Neural progenitor cell (in vitro differentiated cells): ENCODE data around the gene PPP1R2. TPM values are rescaled to one million over a fixed set of nuclear protein-coding genes. Genes with fewer than 3 reads are reported as not detected.
A peak's percentile ranks its signal among the peaks of the same experiment; 100 is the strongest.

ENCODE experiments used
- DNase-seq: peaks from one replicate; pipeline ENCODE4 v3.0.0-alpha.2; 2016; ENCODE audit warnings: low spot score
- H2AFZ ChIP-seq: fragments of 200-600 bp; sonication (generic); replicated peaks from 2 replicates; pipeline ENCODE4 v1.6.1; 2016; ENCODE audit warnings: antibody characterized with exemption
- H3F3A ChIP-seq: fragments of 200-600 bp; sonication (generic); 2 replicates; pipeline ENCODE4 v1.6.1; 2016; ENCODE audit warnings: antibody characterized with exemption, low read depth
- H3K27ac ChIP-seq: fragments of 200-600 bp; sonication (generic); 2 replicates; pipeline ENCODE4 v1.5.1; 2016; ENCODE audit warnings: mild to moderate bottlenecking
- H3K27me3 ChIP-seq: fragments of 200-600 bp; sonication (generic); 2 replicates; pipeline ENCODE4 v1.6.1; 2016; ENCODE audit warnings: mild to moderate bottlenecking, moderate library complexity
- H3K36me3 ChIP-seq: fragments of 200-600 bp; sonication (generic); 2 replicates; pipeline ENCODE4 v1.5.1; 2016
- H3K4me1 ChIP-seq: fragments of 200-600 bp; sonication (generic); 2 replicates; pipeline ENCODE4 v1.6.1; 2016; ENCODE audit warnings: mixed run types
- H3K4me2 ChIP-seq: fragments of 200-600 bp; sonication (generic); 2 replicates; pipeline ENCODE4 v1.6.1; 2016
- H3K4me3 ChIP-seq: fragments of 200-600 bp; sonication (generic); 2 replicates; pipeline ENCODE4 v1.5.1; 2016
- H3K79me2 ChIP-seq: fragments of 200-600 bp; sonication (generic); 2 replicates; pipeline ENCODE4 v1.6.1; 2016; ENCODE audit warnings: low read depth
- H3K9ac ChIP-seq: fragments of 200-600 bp; sonication (generic); 2 replicates; pipeline ENCODE4 v1.6.1; 2016
- H3K9me3 ChIP-seq: fragments of 200-600 bp; sonication (generic); 2 replicates; pipeline ENCODE4 v1.5.1; 2016; ENCODE audit warnings: low read depth
- H4K20me1 ChIP-seq: fragments of 200-600 bp; sonication (generic); 2 replicates; pipeline ENCODE4 v1.6.1; 2016; ENCODE audit warnings: low read depth
- H3K27ac Mint-ChIP-seq: 3 replicates; pipeline ENCODE4 v1.8.0; 2021; ENCODE audit warnings: mixed read lengths
- H3K27me3 Mint-ChIP-seq: 2 replicates; pipeline ENCODE4 v1.8.0; 2022; ENCODE audit warnings: low read depth, mild to moderate bottlenecking, inconsistent platforms, moderate library complexity, mixed read lengths; ENCODE audit not compliant: insufficient read depth
- H3K36me3 Mint-ChIP-seq: 3 replicates; pipeline ENCODE4 v1.8.0; 2021; ENCODE audit warnings: mixed read lengths
- H3K4me1 Mint-ChIP-seq: 3 replicates; pipeline ENCODE4 v1.8.0; 2021; ENCODE audit warnings: mixed read lengths
- H3K4me3 Mint-ChIP-seq: 3 replicates; pipeline ENCODE4 v1.8.0; 2021; ENCODE audit warnings: mild to moderate bottlenecking, moderate library complexity, mixed read lengths
- H3K9me3 Mint-ChIP-seq: 3 replicates; pipeline ENCODE4 v1.8.0; 2020; ENCODE audit warnings: mixed read lengths
- CTCF ChIP-seq: fragments of 200-600 bp; sonication (generic); IDR thresholded peaks from 2 replicates; pipeline ENCODE4 v1.5.1; 2017; ENCODE audit warnings: antibody characterized with exemption, mild to moderate bottlenecking
- EZH2 ChIP-seq: fragments of 200-600 bp; sonication (generic); IDR thresholded peaks from 2 replicates; pipeline ENCODE4 v1.6.1; 2017; ENCODE audit warnings: antibody characterized with exemption, mild to moderate bottlenecking, moderate library complexity
- EZH2phosphoT487 ChIP-seq: fragments of 200-600 bp; sonication (generic); IDR thresholded peaks from 2 replicates; pipeline ENCODE4 v1.6.1; 2017; ENCODE audit warnings: antibody characterized with exemption
- total RNA-seq: library from RNA; depleted of rRNA; stranded (reverse); fragments of >200 nt; gene quantifications from 2 replicates; pipeline ENCODE4 v1.2.3, GENCODE V29; 2015; ENCODE audit warnings: low replicate concordance

The PPP1R2 gene
- total RNA-seq, 1 donor from 2014 or later, result 59.2 TPM

- Mint-ChIP-seq H3K9me3 (no peaks in the 10 kb centered on the region), H3K4me1 (no peaks in the 10 kb centered on the region), H3K27me3 (no peaks in the 10 kb centered on the region), H3K4me3 (no peak overlapping the region), H3K36me3 (no peaks in the 10 kb centered on the region), H3K27ac (no peak overlapping the region)
- no peaks in the 10 kb centered on the region for H4K20me1 ChIP-seq
- H3K27me3 ChIP-seq, result no peaks in the 10 kb centered on the region
- DNase-seq, result no peak
- H3K9ac ChIP-seq, result no peak overlapping the region
- H3K79me2 ChIP-seq, result no peaks in the 10 kb centered on the region
- TF ChIP-seq CTCF (no peak), EZH2phosphoT487 (no peak), EZH2 (no peak)
- no peak overlapping the region for H3K27ac ChIP-seq
- H3F3A ChIP-seq, result no peaks in the 10 kb centered on the region
- no peaks in the 10 kb centered on the region for H3K4me1 ChIP-seq
- peak overlapping the region; percentile 55 for H2AFZ ChIP-seq
- no peaks in the 10 kb centered on the region for H3K36me3 ChIP-seq
- no peak overlapping the region for H3K4me2 ChIP-seq
- H3K4me3 ChIP-seq, result no peak overlapping the region
- no peaks in the 10 kb centered on the region for H3K9me3 ChIP-seq
These were observed 22.6 kb upstream of the PPP1R2 start for GRCh38 chr3:195565716-195566115.

- TF ChIP-seq EZH2phosphoT487 (no peak), CTCF (no peak), EZH2 (no peak)
- Mint-ChIP-seq H3K36me3 (no peaks in the 10 kb centered on the region), H3K27ac (no peak overlapping the region)
These were observed 20.2 kb upstream of the PPP1R2 start for GRCh38 chr3:195563317-195563716.

GRCh38 chr3:195559723-195560409 lies 16.7 kb upstream of the PPP1R2 start:
- Histone ChIP-seq H3K4me1 (no peaks in the 10 kb centered on the region), H3K4me3 (no peak overlapping the region), H2AFZ (no peak overlapping the region), H3K79me2 (no peaks in the 10 kb centered on the region), H3K9ac (no peak overlapping the region), H3F3A (peaks cover 3% of the 10 kb centered on the region), H3K4me2 (no peak overlapping the region), H3K36me3 (no peaks in the 10 kb centered on the region), H4K20me1 (no peaks in the 10 kb centered on the region), H3K27ac (no peak overlapping the region), H3K9me3 (no peaks in the 10 kb centered on the region), H3K27me3 (no peaks in the 10 kb centered on the region)
- no peak overlapping the region for H3K27ac Mint-ChIP-seq
- H3K36me3 Mint-ChIP-seq, result no peaks in the 10 kb centered on the region
- no peaks in the 10 kb centered on the region for H3K9me3 Mint-ChIP-seq
- TF ChIP-seq EZH2phosphoT487 (no peak), EZH2 (no peak), CTCF (no peak)
- peaks cover 3% of the 10 kb centered on the region for H3K4me1 Mint-ChIP-seq
- H3K27me3 Mint-ChIP-seq, result peaks cover 3% of the 10 kb centered on the region
- H3K4me3 Mint-ChIP-seq, result no peak overlapping the region
- no peak for DNase-seq

More at GRCh38 chr3:195563317-195563716, 20.2 kb upstream of the PPP1R2 start:
- no peak overlapping the region for H3K4me3 Mint-ChIP-seq
- H3K4me1 Mint-ChIP-seq, result peaks cover 3% of the 10 kb centered on the region
- no peak overlapping the region for H2AFZ ChIP-seq
- H3K9ac ChIP-seq, result no peak overlapping the region
- no peak overlapping the region for H3K4me3 ChIP-seq
- H3K79me2 ChIP-seq, result no peaks in the 10 kb centered on the region
- H3K27me3 Mint-ChIP-seq, result no peaks in the 10 kb centered on the region
- H3K36me3 ChIP-seq, result no peaks in the 10 kb centered on the region
- H3K9me3 ChIP-seq, result no peaks in the 10 kb centered on the region
- H3K27ac ChIP-seq, result no peak overlapping the region
- no peaks in the 10 kb centered on the region for H3F3A ChIP-seq
- H3K9me3 Mint-ChIP-seq, result no peaks in the 10 kb centered on the region
- H3K27me3 ChIP-seq, result no peaks in the 10 kb centered on the region
- H3K4me1 ChIP-seq, result no peaks in the 10 kb centered on the region
- H4K20me1 ChIP-seq, result no peaks in the 10 kb centered on the region
- H3K4me2 ChIP-seq, result no peak overlapping the region
- no peak for DNase-seq
